MCF 10A (cell line): ENCODE measurements around the gene NADSYN1. TPM values are rescaled to one million over a fixed set of nuclear protein-coding genes. Genes with fewer than 3 reads are reported as not detected.
A peak's percentile ranks its signal among the peaks of the same experiment; 100 is the strongest.

Experiments used
- BruUV-seq: library from RNA; stranded (reverse); fragments of 400-500 nt; replicated peaks from 2 replicates; lab custom pipeline; 2021; lab: Mats Ljungman, UMichigan
- CTCF ChIA-PET: fragments of 300-600 bp; sonication (Branson Sonifier 250); formaldehyde crosslinking; extraction: SDS; loops from one replicate; lab custom pipeline; 2021; ENCODE audit warnings: antibody characterized with exemption, inconsistent platforms; lab: Yijun Ruan, JAX
- POLR2A ChIA-PET: fragments of 300-600, 350-650 bp; sonication (Branson Sonifier 250); formaldehyde crosslinking; extraction: SDS; loops from one replicate; lab custom pipeline; 2020; ENCODE audit warnings: antibody characterized with exemption, inconsistent platforms; lab: Yijun Ruan, JAX
- DNase-seq: peaks from one replicate; pipeline ENCODE4 v3.0.0-alpha.2; 2018; ENCODE audit not compliant: unreplicated experiment
- H3K27ac Mint-ChIP-seq: one replicate; pipeline ENCODE4 v1.8.0; 2022; ENCODE audit warnings: mild to moderate bottlenecking, low read depth, mixed read lengths; ENCODE audit not compliant: unreplicated experiment
- H3K27me3 Mint-ChIP-seq: one replicate; pipeline ENCODE4 v1.8.0; 2022; ENCODE audit warnings: mixed read lengths; ENCODE audit not compliant: insufficient read depth, unreplicated experiment
- H3K36me3 Mint-ChIP-seq: one replicate; pipeline ENCODE4 v1.8.0; 2022; ENCODE audit warnings: mild to moderate bottlenecking, moderate library complexity, mixed read lengths; ENCODE audit not compliant: insufficient read depth, unreplicated experiment
- H3K4me1 Mint-ChIP-seq: one replicate; pipeline ENCODE4 v1.8.0; 2022; ENCODE audit warnings: mixed read lengths; ENCODE audit not compliant: insufficient read depth, unreplicated experiment
- H3K4me3 Mint-ChIP-seq: one replicate; pipeline ENCODE4 v1.8.0; 2022; ENCODE audit warnings: mild to moderate bottlenecking, moderate library complexity, mixed read lengths; ENCODE audit not compliant: unreplicated experiment
- H3K9me3 Mint-ChIP-seq: one replicate; pipeline ENCODE4 v1.8.0; 2022; ENCODE audit warnings: mixed read lengths; ENCODE audit not compliant: unreplicated experiment
- CTCF ChIP-seq: fragments of 200-600 bp; IDR thresholded peaks from one replicate; pipeline ENCODE4 v1.8.0; 2022; ENCODE audit warnings: antibody characterized with exemption, mild to moderate bottlenecking; ENCODE audit not compliant: unreplicated experiment
- intact Hi-C: fragments of 100-400 bp; cut with micrococcal nuclease; formaldehyde crosslinking; loops from 2 replicates; pipeline ENCODE4 v1.14.1; 2022
- total RNA-seq: library from RNA; stranded (reverse); gene quantifications from 2 replicates; pipeline ENCODE4 v1.2.3, GENCODE V29; 2022

NADSYN1 gene
- total RNA-seq, 1 experiment from 2014 or later: 73.6 TPM

GRCh38 chr11:71432761-71433647 is 20.0 kb upstream of the NADSYN1 start:
- BruUV-seq: no TSS peak
- peak overlapping the region; percentile 12 for H3K4me3 Mint-ChIP-seq
- ChIA-PET POLR2A (interaction anchor here (0.6 to 3.3 kb wide), 3 partner anchors 14 to 1089 kb away, joined by 3 to 25 read pairs (median 3); partner anchors contain the start of gene DHCR7), CTCF (interaction anchor here (0.6 to 0.7 kb wide), 2 partner anchors 40 to 1124 kb away, joined by 3 read pairs; no protein-coding TSS in a partner anchor)
- H3K9me3 Mint-ChIP-seq: no peaks in the 10 kb centered on the region
- no peak for DNase-seq
- peaks cover 17% of the 10 kb centered on the region for H3K36me3 Mint-ChIP-seq
- H3K4me1 Mint-ChIP-seq: peaks cover 19% of the 10 kb centered on the region
- no peak for TF ChIP-seq CTCF
- H3K27ac Mint-ChIP-seq: no peak overlapping the region
- intact Hi-C loops: no loop called here
- no peaks in the 10 kb centered on the region for H3K27me3 Mint-ChIP-seq

GRCh38 chr11:71433648-71434450 is 19.2 kb upstream of the NADSYN1 start:
- Mint-ChIP-seq H3K4me3 (peak overlapping the region; percentile 12), H3K27ac (no peak overlapping the region), H3K36me3 (peaks cover 23% of the 10 kb centered on the region), H3K9me3 (no peaks in the 10 kb centered on the region), H3K27me3 (no peaks in the 10 kb centered on the region), H3K4me1 (peaks cover 19% of the 10 kb centered on the region)
- DNase-seq: peak; percentile 77
- no TSS peak for BruUV-seq
- TF ChIP-seq CTCF: no peak
- POLR2A ChIA-PET: interaction anchor here (0.6 to 3.3 kb wide), 3 partner anchors 14 to 1090 kb away, joined by 3 to 25 read pairs (median 3); partner anchors contain the start of gene DHCR7
- CTCF ChIA-PET: interaction anchor here (0.6 to 1.1 kb wide), 3 partner anchors 15 to 1125 kb away, joined by 3 read pairs; no protein-coding TSS in a partner anchor
- intact Hi-C loops: no loop called here

GRCh38 chr11:71434576-71435130 is 18.4 kb upstream of the NADSYN1 start:
- H3K27me3 Mint-ChIP-seq: no peaks in the 10 kb centered on the region
- intact Hi-C loops: no loop called here
- H3K4me1 Mint-ChIP-seq: peaks cover 14% of the 10 kb centered on the region
- no peak overlapping the region for H3K4me3 Mint-ChIP-seq
- TSS peak; percentile 57 for BruUV-seq
- H3K36me3 Mint-ChIP-seq: peaks cover 27% of the 10 kb centered on the region
- POLR2A ChIA-PET: no interaction called here
- CTCF ChIA-PET: interaction anchor here (1.1 kb wide), 1 partner anchor 15 kb away, joined by 3 read pairs; no protein-coding TSS in a partner anchor
- DNase-seq: no peak
- no peaks in the 10 kb centered on the region for H3K9me3 Mint-ChIP-seq
- H3K27ac Mint-ChIP-seq: no peak overlapping the region
- TF ChIP-seq CTCF: no peak
